ENCODE data around the gene ACBD3. TPM values are rescaled to one million over a fixed set of nuclear protein-coding genes. Genes with fewer than 3 reads are reported as not detected.

Gene ACBD3
- total and polyA plus RNA-seq, 10 of the 15 experiments (the other 5 are each of a cell fraction or from before 2014, with no cell fraction given) = 7.5 to 27.9 (median 20.3) TPM

- no peak for TF ChIP-seq TCF3 (IDR thresholded peaks at IDR 0.05; ENCODE audit: borderline replicate concordance, insufficient read depth, low read depth, low read length)
- no peak for TF ChIP-seq SREBF2 (IDR thresholded peaks at IDR 0.05; ENCODE audit: low read length)
These were observed 81.8 kb downstream of the ACBD3 start (continued) for GRCh38 chr1:226104671-226105121.

GRCh38 chr1:226100436-226101391, 85.8 kb downstream of the ACBD3 start:
- in situ Hi-C loops (cut with MboI) = no loop called here
- peak; percentile 79 for ATAC-seq
- no peak for TF ChIP-seq ZNF274 (IDR thresholded peaks at IDR 0.05; ENCODE audit: insufficient read depth, insufficient read length)
- no peak for TF ChIP-seq ZBTB40 (IDR thresholded peaks at IDR 0.05; ENCODE audit: borderline replicate concordance)
- TF ChIP-seq ZNF207 (IDR thresholded peaks at IDR 0.05; ENCODE audit: borderline replicate concordance) = no peak
- TF ChIP-seq CREB1 (IDR thresholded peaks at IDR 0.05; ENCODE audit: low read depth) = 0 out of 2 replicates have a peak, but pooled peaks have one; percentile 36
- no peak for TF ChIP-seq ZBTB33 (IDR thresholded peaks at IDR 0.05)
- TF ChIP-seq ATF3 (IDR thresholded peaks at IDR 0.05; ENCODE audit: borderline replicate concordance, extremely low read depth, low read depth, low read length) = no peak
- TF ChIP-seq NBN (IDR thresholded peaks at IDR 0.05) = 0 out of 2 replicates have a peak, but pooled peaks have one; percentile 10

More at GRCh38 chr1:226100436-226101391, 85.8 kb downstream of the ACBD3 start:
- Histone ChIP-seq H3K27me3 (replicated peaks in 1 of 2; ENCODE audit: control insufficient read depth in 2 of 2, insufficient read depth in 2 of 2, low read length in 1 of 2) (no peaks in the 10 kb centered on the region), H3K27ac (ENCODE audit: control insufficient read depth, insufficient read depth) (no peak overlapping the region), H3K9ac (ENCODE audit: control insufficient read depth, insufficient read depth, low read length) (peak overlapping the region; percentile 47), H3K4me1 (ENCODE audit: control insufficient read depth, insufficient read depth, low read length) (peaks cover 10% of the 10 kb centered on the region; the same call in 1 of the 2 replicates), H3K4me2 (ENCODE audit: control insufficient read depth, insufficient read depth) (peak overlapping the region; percentile 89), H3K9me3 (replicated peaks; ENCODE audit: control insufficient read depth, insufficient read depth, low read length) (no peaks in the 10 kb centered on the region), H3K36me3 (ENCODE audit: control insufficient read depth in 2 of 2, insufficient read depth in 2 of 2, low read length in 1 of 2) (no peaks in the 10 kb centered on the region), H4K20me1 (ENCODE audit: control insufficient read depth, insufficient read depth) (no peaks in the 10 kb centered on the region), H3K79me2 (ENCODE audit: control insufficient read depth, insufficient read depth, low read length) (no peaks in the 10 kb centered on the region), H3K4me3 (peak overlapping the region; percentile 53), H2AFZ (ENCODE audit: control insufficient read depth, low read depth, low read length) (peak overlapping the region; percentile 86)
- no peak for DNase-seq (ENCODE audit: low read depth, low spot score)
- CTCF ChIA-PET = interaction anchor here (1.4 to 1.7 kb wide), 2 partner anchors 36 to 114 kb away, joined by 5 to 6 read pairs; no protein-coding TSS in a partner anchor
- BruUV-seq (replicated peaks) = no TSS peak
- no peak for FAIRE-seq
- intact Hi-C loops (cut with micrococcal nuclease; ENCODE audit: unreplicated experiment) = no loop called here
- POLR2A ChIA-PET = interaction anchor here (0.7 to 1.5 kb wide), 4 partner anchors 8 to 101 kb away, joined by 3 to 5 read pairs (median 3); partner anchors contain the start of gene SDE2
- SMC1A ChIA-PET (ENCODE audit: uncharacterized antibody, unreplicated experiment) = interaction anchor here (0.6 to 2.4 kb wide), 4 partner anchors 10 to 122 kb away, joined by 4 to 13 read pairs (median 5); no protein-coding TSS in a partner anchor
- RAD21 ChIA-PET (ENCODE audit: unreplicated experiment) = interaction anchor here (1.3 to 2.2 kb wide), 2 partner anchors 36 to 38 kb away, joined by 5 to 6 read pairs; partner anchors contain the start of gene H3-3A
- WGBS (ENCODE audit: insufficient coverage, insufficient replicate concordance, low lambda C conversion rate, missing lambda C conversion rate) = 1% methylated on average over 26 of the region's 32 CpGs

All from GM12878 (cell line).